Tibial nerve (tissue), 3 donors: ENCODE measurements around the gene PTPRJ.

Experiments
- POLR2A ChIP-seq, 2 donors: fragments of 450-650 bp; IDR thresholded peaks; one replicate each; pipeline ENCODE4 v1.6.1; 2017; ENCODE audit warnings: antibody characterized with exemption in 2 of 2, mild to moderate bottlenecking in 2 of 2, moderate library complexity in 2 of 2
- TF ChIP-seq, protein P1 (sequence below), 5 experiments: fragments of 200-600 bp in 3 of 5; fragments of 450-650 bp in 2 of 5; sonication (generic) in 3 of 5; IDR thresholded peaks; one replicate each; pipeline ENCODE4 v1.5.1; 2016 to 2019; ENCODE audit warnings: antibody characterized with exemption in 5 of 5, mild to moderate bottlenecking in 3 of 5, moderate library complexity in 2 of 5

DNA sequence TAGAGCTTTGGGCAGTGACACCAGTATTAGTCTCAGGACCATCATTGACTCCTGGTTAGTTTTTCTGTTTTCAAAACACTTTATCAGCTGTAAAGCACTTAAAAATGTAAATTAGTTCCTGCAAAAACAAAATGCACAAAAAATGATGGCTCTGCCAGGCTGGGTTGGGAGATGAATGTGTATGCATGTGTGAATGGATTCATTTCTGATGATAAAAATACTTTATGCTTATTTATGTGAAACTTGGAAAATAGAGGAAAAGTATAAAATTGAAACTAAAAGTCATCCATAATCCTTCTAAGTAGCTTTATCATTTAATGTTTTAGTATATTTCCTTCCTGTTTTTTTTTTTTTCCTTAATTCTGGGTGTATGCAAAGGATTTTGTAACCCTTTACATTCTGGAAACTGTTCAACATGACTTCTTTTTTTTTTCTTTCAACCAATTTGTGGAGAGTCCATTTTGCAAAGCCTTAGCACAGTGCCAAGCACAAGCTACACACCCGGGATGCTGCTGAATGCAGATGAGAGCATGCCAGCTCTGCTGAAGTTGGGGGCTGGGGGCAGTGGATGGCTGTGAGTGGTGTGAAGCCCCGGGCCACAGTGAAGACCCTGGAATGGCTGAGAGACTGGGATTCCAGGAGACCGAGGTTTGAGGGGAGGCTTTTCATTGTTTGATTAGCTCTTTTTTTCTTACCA is 37.6 kb downstream of the PTPRJ start:
- no peak for TF ChIP-seq POLR2A (IDR thresholded peaks at IDR 0.05)
- TF ChIP-seq, protein P1, sequence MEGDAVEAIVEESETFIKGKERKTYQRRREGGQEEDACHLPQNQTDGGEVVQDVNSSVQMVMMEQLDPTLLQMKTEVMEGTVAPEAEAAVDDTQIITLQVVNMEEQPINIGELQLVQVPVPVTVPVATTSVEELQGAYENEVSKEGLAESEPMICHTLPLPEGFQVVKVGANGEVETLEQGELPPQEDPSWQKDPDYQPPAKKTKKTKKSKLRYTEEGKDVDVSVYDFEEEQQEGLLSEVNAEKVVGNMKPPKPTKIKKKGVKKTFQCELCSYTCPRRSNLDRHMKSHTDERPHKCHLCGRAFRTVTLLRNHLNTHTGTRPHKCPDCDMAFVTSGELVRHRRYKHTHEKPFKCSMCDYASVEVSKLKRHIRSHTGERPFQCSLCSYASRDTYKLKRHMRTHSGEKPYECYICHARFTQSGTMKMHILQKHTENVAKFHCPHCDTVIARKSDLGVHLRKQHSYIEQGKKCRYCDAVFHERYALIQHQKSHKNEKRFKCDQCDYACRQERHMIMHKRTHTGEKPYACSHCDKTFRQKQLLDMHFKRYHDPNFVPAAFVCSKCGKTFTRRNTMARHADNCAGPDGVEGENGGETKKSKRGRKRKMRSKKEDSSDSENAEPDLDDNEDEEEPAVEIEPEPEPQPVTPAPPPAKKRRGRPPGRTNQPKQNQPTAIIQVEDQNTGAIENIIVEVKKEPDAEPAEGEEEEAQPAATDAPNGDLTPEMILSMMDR (IDR thresholded peaks at IDR 0.05) = no peak
